ENCODE data around the gene NRG2. TPM values are rescaled to one million over a fixed set of nuclear protein-coding genes. Genes with fewer than 3 reads are reported as not detected.

The NRG2 gene
- polyA plus RNA-seq, 1 donor: 1.5 TPM

- DNase-seq (ENCODE audit: low read depth): no peak
Observed at GRCh38 chr5:140011297-140011802, 31.7 kb downstream of the NRG2 start.

GRCh38 chr5:140010798-140011197, 32.3 kb downstream of the NRG2 start:
- no peak for DNase-seq (ENCODE audit: low read depth)

DNA sequence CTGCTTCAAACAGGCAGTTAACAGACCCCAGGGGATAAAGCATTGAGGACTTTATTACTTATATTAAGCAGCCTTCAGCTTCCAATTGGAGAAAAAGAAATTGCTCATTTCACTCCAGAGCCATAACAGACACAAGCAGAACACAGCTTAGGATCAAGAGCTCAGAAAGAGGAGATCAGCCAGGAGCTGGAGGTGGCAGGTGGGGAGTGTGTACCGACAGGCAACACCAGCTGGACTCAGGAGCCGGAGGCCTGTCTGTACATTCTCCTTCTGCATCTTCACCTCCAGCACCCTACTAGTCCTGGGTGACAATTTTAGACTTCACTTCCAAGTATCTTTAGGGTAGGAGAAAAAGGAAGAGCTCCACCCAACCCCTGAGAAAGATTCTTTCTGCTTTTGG, 35.8 kb downstream of the NRG2 start:
- DNase-seq (ENCODE audit: low read depth): no peak

DNA sequence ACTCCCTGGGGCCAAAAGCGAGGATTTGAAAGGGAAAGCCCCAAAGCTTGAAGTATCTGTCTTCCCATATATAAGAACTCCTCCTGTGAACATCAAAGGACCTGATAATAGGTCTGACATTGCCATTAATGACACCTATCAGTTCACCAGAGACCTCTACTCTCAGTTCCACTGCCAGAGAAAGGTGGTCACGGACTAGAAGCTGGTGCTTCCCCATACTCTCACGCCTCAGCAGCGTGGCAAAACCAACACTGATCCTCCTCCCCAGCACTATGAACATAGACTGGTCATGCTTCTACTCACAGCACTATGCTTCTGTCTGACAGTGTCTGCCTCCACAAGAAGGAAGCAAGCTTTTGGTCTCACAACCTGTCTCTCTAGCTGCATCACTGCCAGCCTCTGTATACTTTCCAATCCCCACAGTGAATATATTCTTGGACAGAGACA, 37.9 kb downstream of the NRG2 start:
- DNase-seq (ENCODE audit: low read depth): no peak

GRCh38 chr5:140004174-140004573, 38.9 kb downstream of the NRG2 start:
- no peak for DNase-seq (ENCODE audit: low read depth)

GRCh38 chr5:140003519-140003918, 39.6 kb downstream of the NRG2 start:
- no peak for DNase-seq (ENCODE audit: low read depth)

DNA sequence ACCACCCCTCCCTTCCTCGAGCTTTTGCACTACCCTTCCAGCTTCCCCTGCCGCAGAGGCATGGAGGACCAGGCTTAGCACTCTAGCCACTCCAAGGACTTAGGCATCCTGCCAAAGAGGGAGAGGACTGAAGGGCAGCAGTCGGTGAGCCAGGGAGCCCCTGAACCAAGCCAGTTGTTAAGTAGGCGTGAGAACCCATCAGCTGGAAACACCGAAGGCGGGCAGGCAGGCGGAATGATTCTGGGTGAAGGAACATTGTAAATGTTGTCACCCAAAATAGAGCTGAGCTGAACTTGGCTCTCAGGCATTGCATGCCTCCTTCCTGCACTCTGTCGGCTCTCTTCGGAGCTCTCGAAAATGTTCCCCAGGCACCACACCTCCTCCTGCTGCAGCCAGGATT, 42.8 kb downstream of the NRG2 start:
- no peak for DNase-seq (ENCODE audit: low read depth)

DNA sequence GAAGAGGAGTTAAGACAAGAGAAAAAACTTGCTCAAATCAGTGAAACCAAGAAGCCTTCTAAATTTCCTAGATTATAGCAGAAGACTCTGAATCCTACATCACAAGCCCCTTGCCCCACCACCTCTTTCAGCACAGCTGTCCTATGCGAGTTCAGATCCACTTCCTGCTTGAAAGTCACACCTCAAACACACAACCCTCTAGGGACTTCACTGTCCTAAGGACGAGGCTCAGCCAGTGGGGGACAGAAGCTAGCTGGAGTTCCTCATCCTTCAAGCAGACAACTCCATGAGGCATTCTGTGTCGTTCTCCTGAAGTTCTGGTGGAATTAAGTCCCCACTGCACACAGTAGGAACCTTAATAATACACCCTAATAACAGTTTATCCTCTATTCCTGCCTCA, 44.3 kb downstream of the NRG2 start:
- DNase-seq (ENCODE audit: low read depth): no peak

GRCh38 chr5:139997276-139997675, 45.8 kb downstream of the NRG2 start:
- DNase-seq (ENCODE audit: low read depth): no peak

GRCh38 chr5:139995929-139996328, 47.2 kb downstream of the NRG2 start:
- no peak for DNase-seq (ENCODE audit: low read depth)

DNA sequence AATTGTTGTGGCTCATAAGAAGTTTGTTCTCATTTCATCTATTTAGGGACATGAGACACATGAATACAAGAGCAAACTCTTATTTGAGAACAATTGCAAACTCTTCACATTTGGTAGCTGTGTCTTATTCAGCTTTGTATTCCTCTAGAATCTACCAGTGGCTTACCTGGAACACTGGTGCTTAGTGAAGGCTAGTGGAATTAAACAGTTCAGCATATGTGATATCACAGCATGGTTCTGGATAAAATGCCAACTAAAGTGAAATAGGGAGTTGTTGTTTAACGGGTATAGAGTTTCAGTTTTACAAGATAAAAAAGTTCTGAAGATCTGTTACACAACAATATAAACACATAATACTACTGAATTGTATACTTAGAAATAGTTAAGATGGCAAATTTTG, 48.9 kb downstream of the NRG2 start:
- no peak for DNase-seq (ENCODE audit: low read depth)

DNA sequence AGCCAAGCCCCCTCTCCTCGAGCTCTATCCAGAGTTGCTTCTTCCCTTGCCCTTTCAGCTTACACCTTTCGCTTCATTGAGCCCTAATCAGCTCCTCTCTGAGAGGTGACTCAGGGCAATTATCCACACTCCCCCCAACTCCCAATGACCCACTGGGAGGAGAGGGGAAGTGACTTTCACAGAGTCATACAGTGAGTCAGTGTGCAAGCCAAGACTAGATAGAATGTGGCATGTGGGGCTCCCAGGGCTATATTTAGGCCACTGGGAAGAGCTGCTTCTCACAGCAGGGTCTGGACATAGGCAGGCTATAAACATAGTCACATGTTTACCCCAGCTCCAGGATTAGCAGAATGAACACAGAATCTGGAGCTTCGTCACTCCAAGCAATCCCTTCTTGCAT, 57.4 kb downstream of the NRG2 start:
- DNase-seq (ENCODE audit: low read depth): no peak

DNA sequence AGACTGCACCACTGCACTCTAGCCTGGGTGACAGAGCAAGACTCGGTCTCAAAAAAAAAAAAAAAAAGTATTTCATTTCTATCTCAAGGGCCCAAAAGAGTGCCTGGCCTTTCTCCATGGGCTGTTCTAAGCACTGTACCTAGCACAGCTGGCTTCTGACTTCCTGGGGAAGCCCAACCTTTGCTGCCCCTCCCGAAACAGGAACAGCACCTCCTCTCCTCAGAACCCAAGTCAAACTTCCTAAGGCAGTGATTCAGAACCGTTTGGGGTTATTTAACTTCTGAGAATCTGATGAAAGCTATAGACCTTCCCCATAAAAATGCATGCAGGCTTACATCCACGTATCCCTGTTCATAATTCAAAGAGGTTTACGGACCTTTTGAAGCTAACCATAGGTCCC, 57.8 kb downstream of the NRG2 start:
- no peak for DNase-seq (ENCODE audit: low read depth)

- DNase-seq (ENCODE audit: low read depth): no peak
Observed at GRCh38 chr5:139984816-139985215, 58.3 kb downstream of the NRG2 start.

- DNase-seq (ENCODE audit: low read depth): no peak
Observed at GRCh38 chr5:139982975-139983240, 60.2 kb downstream of the NRG2 start.

GRCh38 chr5:139982157-139982974, 60.7 kb downstream of the NRG2 start:
- no peak for DNase-seq (ENCODE audit: low read depth)

GRCh38 chr5:139980765-139981164, 62.3 kb downstream of the NRG2 start:
- no peak for DNase-seq (ENCODE audit: low read depth)

GRCh38 chr5:139979943-139980342, 63.2 kb downstream of the NRG2 start:
- no peak for DNase-seq (ENCODE audit: low read depth)

DNA sequence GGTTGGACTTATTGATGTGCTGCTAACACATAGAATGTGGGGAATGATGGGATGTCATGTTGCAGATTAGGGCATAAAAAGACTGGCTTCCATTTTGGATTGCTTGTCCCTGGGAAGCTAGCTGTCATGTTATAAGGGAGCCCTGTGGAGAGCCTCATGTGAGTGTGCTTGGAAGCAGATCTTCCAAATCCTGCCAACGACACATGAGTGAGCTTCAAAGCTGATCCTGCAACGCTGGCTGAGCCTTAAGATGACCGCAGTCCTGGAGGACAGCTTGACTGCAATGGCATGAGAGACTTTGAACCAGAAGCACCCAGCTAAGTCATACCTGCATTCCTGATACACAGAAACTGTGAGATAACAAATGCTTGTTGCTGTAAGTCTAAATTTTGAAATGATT, 63.6 kb downstream of the NRG2 start:
- no peak for DNase-seq (ENCODE audit: low read depth)

DNA sequence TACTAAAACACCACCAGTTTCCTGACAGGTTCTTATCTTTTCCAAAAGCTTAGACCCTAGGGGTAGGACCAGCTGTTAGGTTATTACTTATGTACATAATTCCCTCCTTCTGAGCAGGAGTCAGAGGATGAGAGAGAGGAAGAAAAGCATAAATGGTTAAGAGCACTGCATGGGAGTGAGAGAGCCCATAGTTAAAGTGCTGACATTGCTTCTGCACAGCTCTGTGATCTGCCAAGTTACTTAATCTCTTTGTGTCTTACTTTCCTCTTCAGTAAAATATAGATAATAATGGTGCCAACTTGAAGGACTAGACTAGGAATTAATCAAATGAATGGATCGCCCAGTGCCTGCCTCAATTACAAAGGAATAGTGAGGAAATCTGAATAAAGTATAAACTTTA, 66.4 kb downstream of the NRG2 start:
- no peak for DNase-seq (ENCODE audit: low read depth)

GRCh38 chr5:139975942-139976341, 67.2 kb downstream of the NRG2 start:
- no peak for DNase-seq (ENCODE audit: low read depth)

GRCh38 chr5:139975306-139975705, 67.8 kb downstream of the NRG2 start:
- DNase-seq (ENCODE audit: low read depth): no peak

DNA sequence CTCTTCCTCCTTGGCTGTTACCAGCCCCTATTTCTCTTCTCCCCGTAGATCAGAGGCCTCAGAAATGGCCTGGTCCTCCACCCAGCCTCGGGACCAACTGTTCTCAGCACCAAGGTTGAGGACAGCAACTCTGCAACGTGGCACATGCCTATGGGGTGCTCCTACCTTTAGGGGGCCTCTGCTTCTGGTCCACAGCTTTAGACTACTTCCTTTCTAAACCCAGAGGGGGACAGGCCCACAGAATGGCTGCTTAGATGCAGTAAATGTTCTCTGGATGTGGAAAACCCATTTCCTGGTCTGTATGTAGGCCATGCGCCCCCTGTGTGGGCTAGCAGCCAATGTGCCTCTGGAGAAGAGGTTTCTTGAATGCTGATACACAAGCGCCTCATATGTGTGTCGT, 68.4 kb downstream of the NRG2 start:
- no peak for DNase-seq (ENCODE audit: low read depth)

- no peak for DNase-seq (ENCODE audit: low read depth)
Observed at GRCh38 chr5:139971202-139971725, 71.8 kb downstream of the NRG2 start.
